ENCODE data around the gene PAGE2B.
"Not testable (repeated sequence)": the region's sequence is repeated elsewhere in the genome, so short reads cannot be mapped to it uniquely, and the experiment has no call there.

Gene PAGE2B

DNA sequence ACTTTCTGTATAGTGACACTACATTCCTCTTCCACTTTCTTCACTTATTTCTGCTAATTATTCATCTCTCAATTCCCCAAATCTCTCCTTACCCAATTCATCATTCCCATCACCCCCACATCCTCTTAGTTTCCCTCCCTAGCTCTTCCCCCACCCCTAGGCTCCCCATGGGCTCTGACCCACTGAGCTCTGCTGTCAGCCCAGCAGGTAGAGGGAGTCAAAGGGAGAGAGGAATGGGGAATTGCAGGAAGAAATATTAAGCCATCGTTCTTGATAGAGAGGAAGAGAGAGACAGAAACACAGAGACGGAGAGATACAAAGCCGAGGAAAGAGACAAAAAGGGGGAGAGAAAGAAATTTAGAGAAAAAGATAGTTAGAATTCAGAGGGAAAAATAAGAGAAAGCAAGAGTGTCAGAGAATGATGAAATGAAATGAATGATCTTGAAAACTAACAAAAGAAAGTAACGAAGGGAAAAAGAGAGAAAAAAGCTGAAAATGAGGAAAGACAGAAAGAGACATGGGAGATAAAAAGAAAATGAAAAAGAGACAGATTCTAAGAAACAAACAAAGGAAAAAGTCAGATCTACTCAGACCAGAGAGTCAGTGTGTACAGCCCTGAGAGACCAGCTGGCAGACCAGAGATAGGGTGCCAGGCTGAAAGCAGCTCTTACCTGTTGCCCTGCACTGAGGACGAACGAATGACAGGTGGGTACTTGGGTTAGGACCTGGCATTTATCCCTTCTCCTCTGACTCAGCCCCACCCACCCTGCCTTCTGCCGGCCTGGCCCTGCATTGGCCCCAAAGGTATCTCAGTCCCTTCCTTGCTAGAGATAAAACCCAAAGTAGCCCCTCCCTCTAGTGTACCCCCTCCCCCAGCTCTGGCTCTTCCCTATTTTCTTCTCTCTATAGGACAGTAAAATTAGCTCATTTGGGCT is 44.3 kb upstream of the PAGE2B start, which contains the start of gene ALAS2:
TSS of gene ALAS2 (minus strand) at position 707 of the 935 bp plus-strand sequence. CDS start 4,977 bp downstream, outside the sequence.
- DNase-seq (ENCODE audit: low read depth), result no peak
- TF ChIP-seq, protein P1, sequence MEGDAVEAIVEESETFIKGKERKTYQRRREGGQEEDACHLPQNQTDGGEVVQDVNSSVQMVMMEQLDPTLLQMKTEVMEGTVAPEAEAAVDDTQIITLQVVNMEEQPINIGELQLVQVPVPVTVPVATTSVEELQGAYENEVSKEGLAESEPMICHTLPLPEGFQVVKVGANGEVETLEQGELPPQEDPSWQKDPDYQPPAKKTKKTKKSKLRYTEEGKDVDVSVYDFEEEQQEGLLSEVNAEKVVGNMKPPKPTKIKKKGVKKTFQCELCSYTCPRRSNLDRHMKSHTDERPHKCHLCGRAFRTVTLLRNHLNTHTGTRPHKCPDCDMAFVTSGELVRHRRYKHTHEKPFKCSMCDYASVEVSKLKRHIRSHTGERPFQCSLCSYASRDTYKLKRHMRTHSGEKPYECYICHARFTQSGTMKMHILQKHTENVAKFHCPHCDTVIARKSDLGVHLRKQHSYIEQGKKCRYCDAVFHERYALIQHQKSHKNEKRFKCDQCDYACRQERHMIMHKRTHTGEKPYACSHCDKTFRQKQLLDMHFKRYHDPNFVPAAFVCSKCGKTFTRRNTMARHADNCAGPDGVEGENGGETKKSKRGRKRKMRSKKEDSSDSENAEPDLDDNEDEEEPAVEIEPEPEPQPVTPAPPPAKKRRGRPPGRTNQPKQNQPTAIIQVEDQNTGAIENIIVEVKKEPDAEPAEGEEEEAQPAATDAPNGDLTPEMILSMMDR (IDR thresholded peaks at IDR 0.05; ENCODE audit: control insufficient read depth, insufficient read depth, low read depth, low read length, missing control alignments), result no peak
- H3K4me3 ChIP-seq (ENCODE audit: control insufficient read depth, low read depth, low read length), result no peak within 1 kb of the TSS

GRCh38 chrX:55033429-55033828 is 41.4 kb upstream of the PAGE2B start:
- TF ChIP-seq, protein P1 (IDR thresholded peaks at IDR 0.05; ENCODE audit: control insufficient read depth, insufficient read depth, low read depth, low read length, missing control alignments), result no peak
- DNase-seq (ENCODE audit: low read depth), result no peak
- H3K4me3 ChIP-seq (ENCODE audit: control insufficient read depth, low read depth, low read length), result no peak overlapping the region

DNA sequence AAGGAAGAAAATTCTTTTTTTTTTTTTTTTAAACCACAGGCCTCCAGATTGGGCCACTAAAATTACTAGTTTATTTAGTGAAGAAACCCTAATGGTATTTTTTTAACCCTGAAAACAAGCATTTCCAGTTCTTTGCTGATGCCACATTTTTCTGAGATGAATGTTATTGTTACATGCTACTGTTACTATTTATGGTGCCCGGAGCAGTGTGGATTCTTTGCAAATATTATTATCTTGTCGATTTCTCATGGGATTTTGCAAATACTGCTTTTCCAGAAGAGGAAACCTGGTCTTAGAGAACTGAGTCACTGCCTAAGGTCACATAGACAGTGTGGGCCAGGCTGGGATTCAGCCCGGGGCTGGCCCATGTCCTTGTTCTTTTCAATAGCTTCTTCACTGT is 35.4 kb upstream of the PAGE2B start:
- DNase-seq (ENCODE audit: low read depth), result no peak
- H3K4me3 ChIP-seq (ENCODE audit: control insufficient read depth, low read depth, low read length), result no peak overlapping the region
- TF ChIP-seq, protein P1 (IDR thresholded peaks at IDR 0.05; ENCODE audit: control insufficient read depth, insufficient read depth, low read depth, low read length, missing control alignments), result no peak

DNA sequence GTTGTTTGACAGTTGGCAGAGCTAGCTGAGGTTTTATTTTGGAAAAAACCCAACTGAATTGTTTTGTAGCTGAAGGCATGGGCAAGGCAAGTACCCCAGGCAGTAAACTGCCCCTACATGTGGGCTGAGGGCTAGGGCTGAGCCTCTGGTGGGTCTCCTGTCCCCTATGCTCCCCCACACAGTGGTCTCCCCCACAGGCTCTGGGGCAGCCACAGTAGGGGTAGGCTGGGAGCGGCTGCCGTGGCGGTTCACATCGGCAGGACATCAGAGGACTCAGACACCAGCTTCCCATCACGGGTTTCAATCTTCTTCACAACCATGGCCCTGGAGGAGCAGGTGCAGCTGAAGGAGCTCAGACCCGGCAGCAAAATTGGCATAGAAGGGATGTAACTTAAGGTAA is 33.3 kb upstream of the PAGE2B start:
- no peak for DNase-seq (ENCODE audit: low read depth)
- H3K4me3 ChIP-seq (ENCODE audit: control insufficient read depth, low read depth, low read length), result no peak overlapping the region
- TF ChIP-seq, protein P1 (IDR thresholded peaks at IDR 0.05; ENCODE audit: control insufficient read depth, insufficient read depth, low read depth, low read length, missing control alignments), result no peak

GRCh38 chrX:55050599-55050998 is 24.2 kb upstream of the PAGE2B start:
- not testable (repeated sequence) for DNase-seq (ENCODE audit: low read depth)

GRCh38 chrX:55056820-55057674 is 17.8 kb upstream of the PAGE2B start:
- peak; percentile 3 for DNase-seq (ENCODE audit: low read depth)
- no peak overlapping the region for H3K4me3 ChIP-seq (ENCODE audit: control insufficient read depth, low read depth, low read length)
- TF ChIP-seq, protein P1 (IDR thresholded peaks at IDR 0.05; ENCODE audit: control insufficient read depth, insufficient read depth, low read depth, low read length, missing control alignments), result no peak

More at GRCh38 chrX:55050599-55050998, 24.2 kb upstream of the PAGE2B start:
- H3K4me3 ChIP-seq (ENCODE audit: control insufficient read depth, low read depth, low read length), result not testable (repeated sequence)
